Tracheal epithelial cell (primary cell): ENCODE results near the gene KRT74. TPM values are rescaled to one million over a fixed set of nuclear protein-coding genes. Genes with fewer than 3 reads are reported as not detected.

ENCODE experiments used
- total RNA-seq: library from RNA; depleted of rRNA; stranded (reverse); fragments of >200 nt; gene quantifications from 2 replicates; pipeline ENCODE4 v1.2.1, GENCODE V29; 2014

Gene KRT74
- under 0.01 TPM in 1 of 2 replicates, not detected in the other for total RNA-seq

DNA sequence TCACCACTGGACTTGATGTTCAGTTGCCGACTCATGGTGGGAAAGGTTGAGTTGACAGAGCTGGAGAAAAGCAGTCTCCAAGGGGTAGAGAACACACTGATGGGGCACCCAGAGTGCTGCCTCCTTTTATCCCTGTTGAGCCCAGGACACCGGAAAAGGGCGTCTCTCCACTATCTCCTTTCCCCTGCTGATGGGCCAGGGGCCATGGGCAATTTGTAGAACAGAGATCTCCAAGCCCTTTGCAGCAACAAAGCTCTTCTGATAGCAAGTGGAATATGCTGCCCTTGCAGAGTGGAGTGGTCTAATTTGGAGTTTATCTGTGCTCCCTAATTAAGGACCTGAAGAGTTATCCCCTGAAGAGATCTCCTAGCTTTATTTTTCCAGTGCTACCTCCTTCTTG lies at the start of gene KRT74:
TSS of gene KRT74 (minus strand) at position 101 of the 400 bp plus-strand sequence. CDS start at position 35, 66 bp downstream.

DNA sequence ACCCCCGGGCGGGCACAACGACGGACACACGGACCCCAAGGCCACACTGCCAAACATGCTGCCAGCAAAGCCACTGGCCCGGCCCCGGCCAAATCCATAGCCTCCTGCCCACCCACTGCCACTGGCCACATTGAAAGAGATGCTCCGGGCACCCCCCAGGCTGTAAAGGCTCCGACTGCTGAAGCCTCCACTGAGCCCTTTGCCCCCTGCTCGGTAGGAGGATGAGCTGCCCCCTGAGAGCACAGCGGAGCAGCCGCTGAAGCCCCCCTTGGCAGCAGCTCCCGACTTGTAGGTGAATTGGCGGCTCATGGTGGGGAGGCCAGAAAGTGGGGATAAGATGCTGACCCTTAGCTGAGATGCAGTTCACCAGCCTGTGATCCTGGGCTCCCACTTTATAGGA lies 44.6 kb upstream of the KRT74 start, which contains the start of gene KRT73:
TSS of gene KRT73 (minus strand) at position 344 of the 400 bp plus-strand sequence. CDS start at position 309, 35 bp downstream.

DNA sequence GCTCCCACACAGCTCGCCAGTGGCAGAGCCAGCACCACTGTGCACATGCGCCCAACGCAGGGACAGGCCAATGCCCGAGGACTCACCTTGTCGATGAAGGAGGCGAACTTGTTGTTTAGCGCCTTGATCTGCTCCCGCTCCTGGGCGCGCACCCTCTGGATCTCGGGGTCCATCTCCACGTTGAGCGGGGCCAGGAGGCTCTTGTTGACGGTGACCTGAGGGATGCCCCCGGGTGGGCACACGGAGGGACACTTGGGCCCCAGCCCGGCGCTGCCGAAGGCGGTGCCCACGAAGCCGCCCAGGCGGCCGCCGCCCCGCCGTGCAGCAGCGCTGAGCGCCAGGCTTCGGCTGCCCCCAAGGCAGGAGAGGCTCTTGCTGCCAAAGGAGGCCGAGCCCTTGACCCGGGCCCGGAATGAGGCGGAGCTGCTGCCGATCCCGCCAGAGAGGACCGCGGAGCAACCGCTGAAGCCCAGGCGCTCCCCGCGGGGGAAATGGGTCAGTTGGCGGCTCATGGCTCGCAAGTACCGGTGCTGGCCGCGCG lies 27.4 kb upstream of the KRT74 start, which contains the start of gene KRT72:
TSS of gene KRT72 (minus strand) at position 523 of the 541 bp plus-strand sequence. CDS start at position 512, 11 bp downstream.

DNA sequence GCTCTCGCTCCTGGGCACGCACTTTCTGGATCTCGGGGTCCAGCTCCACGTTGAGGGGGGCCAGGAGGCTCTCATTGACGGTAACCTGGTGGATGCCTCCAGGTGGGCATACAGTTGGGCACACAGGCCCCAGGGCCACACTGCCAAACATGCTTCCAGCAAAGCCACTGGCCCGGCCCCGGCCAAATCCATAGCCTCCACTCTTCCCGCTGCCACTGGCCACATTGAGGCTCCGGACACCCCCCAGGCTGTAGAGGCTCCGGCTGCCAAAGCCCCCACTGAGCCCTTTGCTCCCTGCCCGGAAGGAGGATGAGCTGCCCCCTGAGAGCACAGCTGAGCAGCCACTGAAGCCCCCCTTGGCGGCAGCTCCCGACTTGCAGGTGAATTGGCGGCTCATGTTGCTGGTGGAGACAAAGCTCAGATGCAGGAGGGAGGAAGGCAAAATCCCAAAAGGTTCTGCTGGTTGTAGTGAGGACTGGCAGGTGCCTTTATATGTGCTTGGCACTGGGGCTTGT lies 20.9 kb downstream of the KRT74 start, which contains the start of gene KRT71:
TSS of gene KRT71 (minus strand) at position 465 of the 515 bp plus-strand sequence. CDS start at position 397, 68 bp downstream.

DNA sequence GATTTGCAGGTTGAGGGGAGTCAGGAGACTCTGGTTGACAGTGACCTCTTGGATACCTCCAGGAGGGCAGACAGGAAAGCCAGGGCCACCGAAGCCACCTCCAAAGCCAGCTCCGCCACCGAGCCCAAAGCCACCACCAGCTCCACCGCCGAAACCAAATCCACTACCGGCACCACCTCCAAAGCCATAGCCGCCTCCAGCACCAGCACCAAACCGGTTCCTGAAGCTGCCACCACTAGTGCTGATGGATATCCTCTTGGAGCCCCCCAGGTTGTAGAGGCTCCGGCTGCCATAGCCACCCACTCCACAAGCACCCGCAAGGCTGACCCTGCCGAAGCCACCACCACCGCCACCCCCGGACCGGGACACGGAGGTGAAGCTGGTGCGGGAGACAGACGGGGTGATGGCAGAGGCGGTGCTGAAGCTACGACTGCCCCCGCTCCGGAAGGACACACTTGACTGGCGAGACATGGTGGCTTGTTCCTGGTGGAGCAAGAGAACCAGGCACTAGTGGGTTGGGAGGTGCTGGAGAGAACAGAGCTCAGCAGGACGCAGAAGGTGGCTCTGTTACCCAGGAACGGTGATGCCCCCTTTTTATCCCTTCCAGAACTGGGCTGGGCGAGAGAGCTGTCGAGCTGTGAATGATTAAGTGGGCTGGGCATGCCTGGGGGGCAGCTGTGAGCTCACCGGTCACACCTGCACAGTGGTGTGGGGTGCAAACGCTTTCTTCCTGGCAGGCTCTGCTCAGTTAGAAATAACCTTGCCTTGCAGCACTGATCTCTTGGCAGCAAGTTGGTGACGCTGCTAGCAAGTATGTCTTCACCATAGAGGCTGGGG lies 53.6 kb downstream of the KRT74 start, which contains the start of gene KRT5:
TSS of gene KRT5 (minus strand) at position 569 of the 837 bp plus-strand sequence. CDS start at position 471, 98 bp downstream.

Other genes with a start within 250 kb of the KRT74 start
- gene KRT85, start 206.4 kb downstream of the KRT74 start, total RNA-seq, result not detected in 2 replicates
- 0.21 TPM in 1 of 2 replicates, not detected in the other for gene KRT84, start 188.2 kb downstream of the KRT74 start, total RNA-seq
- gene KRT82, start 167.5 kb downstream of the KRT74 start, total RNA-seq, result not detected in 2 replicates
- gene KRT75, start 139.5 kb downstream of the KRT74 start, total RNA-seq, result 1.1 and 87.0 TPM in 2 replicates
- 310 and 1,936 TPM in 2 replicates for gene KRT6B, start 121.7 kb downstream of the KRT74 start, total RNA-seq
- gene KRT6C, start 100.0 kb downstream of the KRT74 start, total RNA-seq, result 22.0 and 155 TPM in 2 replicates
- 10,133 and 10,410 TPM in 2 replicates for gene KRT6A, start 80.6 kb downstream of the KRT74 start, total RNA-seq
- gene KRT5, start 53.4 kb downstream of the KRT74 start, total RNA-seq, result 7,035 and 9,280 TPM in 2 replicates
- not detected in 2 replicates for gene KRT71, start 20.7 kb downstream of the KRT74 start, total RNA-seq
- not detected in 2 replicates for gene KRT72, start 27.6 kb upstream of the KRT74 start, total RNA-seq
- gene KRT73, start 44.7 kb upstream of the KRT74 start, total RNA-seq, result not detected in 2 replicates
- gene KRT2, start 78.4 kb upstream of the KRT74 start, total RNA-seq, result not detected in 2 replicates
- gene KRT1, start 106.6 kb upstream of the KRT74 start, total RNA-seq, result not detected in 2 replicates
- gene KRT77, start 129.7 kb upstream of the KRT74 start, total RNA-seq, result not detected in 2 replicates
- gene KRT76, start 203.5 kb upstream of the KRT74 start, total RNA-seq, result not detected in 2 replicates
- not detected in 2 replicates for gene KRT3, start 222.3 kb upstream of the KRT74 start, total RNA-seq
- gene KRT4, start 240.3 kb upstream of the KRT74 start, total RNA-seq, result 0.96 and 12.1 TPM in 2 replicates